Measurements from ENCODE around the gene COQ2. TPM values are rescaled to one million over a fixed set of nuclear protein-coding genes. Genes with fewer than 3 reads are reported as not detected.

The COQ2 gene
- total RNA-seq, 6 experiments from 2014 or later = 15.4 to 23.2 (median 20.6) TPM

DNA sequence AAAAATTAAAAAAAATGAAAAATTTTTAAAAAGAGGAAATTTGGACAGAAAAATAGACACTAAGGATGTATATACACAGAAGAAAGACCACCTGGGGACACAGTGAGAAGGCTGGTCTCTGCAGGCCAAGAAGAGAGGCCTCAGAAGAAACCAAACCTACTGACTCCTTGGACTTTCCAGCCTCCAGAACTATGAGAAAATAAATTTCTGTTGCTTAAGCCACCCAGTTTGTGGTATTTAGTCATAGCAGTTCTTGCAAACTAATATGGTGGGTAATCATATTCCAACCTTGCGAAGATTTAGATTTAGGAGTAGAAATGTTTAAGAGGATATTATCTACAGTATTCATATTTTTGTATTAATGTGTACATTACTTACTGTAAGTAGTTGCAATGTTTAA, 56.4 kb downstream of the COQ2 start:
- Mint-ChIP-seq H3K4me3 (no peak overlapping the region), H3K27me3 (ENCODE audit: insufficient read depth) (no peaks in the 10 kb centered on the region; the same call in none of the 2 replicates), H3K36me3 (ENCODE audit: low read depth) (no peaks in the 10 kb centered on the region), H3K9me3 (no peaks in the 10 kb centered on the region), H3K4me1 (ENCODE audit: low read depth) (peaks cover 24% of the 10 kb centered on the region), H3K27ac (no peak overlapping the region)
- TF ChIP-seq, protein P1, sequence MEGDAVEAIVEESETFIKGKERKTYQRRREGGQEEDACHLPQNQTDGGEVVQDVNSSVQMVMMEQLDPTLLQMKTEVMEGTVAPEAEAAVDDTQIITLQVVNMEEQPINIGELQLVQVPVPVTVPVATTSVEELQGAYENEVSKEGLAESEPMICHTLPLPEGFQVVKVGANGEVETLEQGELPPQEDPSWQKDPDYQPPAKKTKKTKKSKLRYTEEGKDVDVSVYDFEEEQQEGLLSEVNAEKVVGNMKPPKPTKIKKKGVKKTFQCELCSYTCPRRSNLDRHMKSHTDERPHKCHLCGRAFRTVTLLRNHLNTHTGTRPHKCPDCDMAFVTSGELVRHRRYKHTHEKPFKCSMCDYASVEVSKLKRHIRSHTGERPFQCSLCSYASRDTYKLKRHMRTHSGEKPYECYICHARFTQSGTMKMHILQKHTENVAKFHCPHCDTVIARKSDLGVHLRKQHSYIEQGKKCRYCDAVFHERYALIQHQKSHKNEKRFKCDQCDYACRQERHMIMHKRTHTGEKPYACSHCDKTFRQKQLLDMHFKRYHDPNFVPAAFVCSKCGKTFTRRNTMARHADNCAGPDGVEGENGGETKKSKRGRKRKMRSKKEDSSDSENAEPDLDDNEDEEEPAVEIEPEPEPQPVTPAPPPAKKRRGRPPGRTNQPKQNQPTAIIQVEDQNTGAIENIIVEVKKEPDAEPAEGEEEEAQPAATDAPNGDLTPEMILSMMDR (IDR thresholded peaks at IDR 0.05) = no peak
- no peak for DNase-seq

DNA sequence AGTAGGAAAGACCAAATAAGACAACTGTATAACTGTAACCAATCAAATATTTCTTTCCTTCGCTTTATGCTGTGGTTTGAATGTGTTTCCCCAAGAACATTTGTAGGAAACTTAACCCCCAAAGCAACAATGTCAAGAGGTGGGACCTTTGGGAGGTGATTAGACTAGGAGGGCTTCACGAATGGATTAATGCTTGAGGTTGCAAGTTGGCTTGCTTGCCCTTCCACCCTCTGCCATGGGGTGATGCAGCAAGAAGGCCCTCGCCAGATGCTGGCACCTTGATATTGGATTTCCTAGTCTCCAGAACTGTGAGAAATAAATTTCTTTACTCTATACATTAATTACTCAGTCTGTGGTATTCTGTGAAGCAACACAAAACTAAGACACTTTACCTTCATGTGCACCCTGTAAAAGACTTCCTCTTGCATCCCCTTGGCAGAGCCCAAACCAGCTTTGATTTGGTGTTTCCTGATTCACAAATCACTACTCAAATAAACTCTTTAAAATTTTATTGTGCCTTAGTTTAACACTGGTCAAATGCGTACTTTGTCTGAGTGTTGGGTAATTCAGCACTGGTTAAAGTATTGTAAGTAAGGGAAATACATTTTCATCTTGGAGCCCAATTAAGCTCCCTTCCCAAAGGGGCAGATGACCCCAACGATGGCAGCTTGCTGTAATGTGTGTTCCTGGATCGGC, 59.9 kb downstream of the COQ2 start:
- no peaks in the 10 kb centered on the region for H3K9me3 Mint-ChIP-seq
- H3K36me3 Mint-ChIP-seq (ENCODE audit: low read depth) = peaks cover 3% of the 10 kb centered on the region
- TF ChIP-seq, protein P1 (IDR thresholded peaks at IDR 0.05) = no peak
- H3K27ac Mint-ChIP-seq = no peak overlapping the region
- no peak overlapping the region for H3K4me3 Mint-ChIP-seq
- DNase-seq = no peak
- no peaks in the 10 kb centered on the region; the same call in none of the 2 replicates for H3K27me3 Mint-ChIP-seq (ENCODE audit: insufficient read depth)
- H3K4me1 Mint-ChIP-seq (ENCODE audit: low read depth) = peaks cover 8% of the 10 kb centered on the region

DNA sequence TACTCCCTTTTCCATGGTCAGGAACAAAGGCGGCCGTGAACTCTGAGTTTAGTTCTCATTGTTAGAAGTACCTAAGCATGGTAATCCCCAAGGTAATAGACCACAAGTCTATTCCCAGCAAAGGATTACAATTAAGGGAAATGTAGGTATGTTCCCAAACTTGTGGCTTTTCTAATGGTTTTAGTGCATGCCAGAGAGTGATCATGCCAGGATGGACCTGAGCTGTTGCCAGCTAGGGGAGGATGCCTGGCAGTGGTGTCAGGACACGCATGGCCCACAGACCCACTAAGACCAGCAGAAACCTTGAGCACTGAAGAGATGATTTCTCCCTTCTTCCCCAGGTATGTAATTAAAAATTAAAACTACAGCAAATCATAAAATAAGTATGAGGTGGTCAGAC, 60.8 kb downstream of the COQ2 start:
- H3K27ac Mint-ChIP-seq = no peak overlapping the region
- TF ChIP-seq, protein P1 (IDR thresholded peaks at IDR 0.05) = no peak
- H3K4me3 Mint-ChIP-seq = no peak overlapping the region
- no peaks in the 10 kb centered on the region; the same call in none of the 2 replicates for H3K27me3 Mint-ChIP-seq (ENCODE audit: insufficient read depth)
- H3K36me3 Mint-ChIP-seq (ENCODE audit: low read depth) = peaks cover 3% of the 10 kb centered on the region
- no peaks in the 10 kb centered on the region for H3K9me3 Mint-ChIP-seq
- peaks cover 16% of the 10 kb centered on the region for H3K4me1 Mint-ChIP-seq (ENCODE audit: low read depth)
- DNase-seq = no peak

DNA sequence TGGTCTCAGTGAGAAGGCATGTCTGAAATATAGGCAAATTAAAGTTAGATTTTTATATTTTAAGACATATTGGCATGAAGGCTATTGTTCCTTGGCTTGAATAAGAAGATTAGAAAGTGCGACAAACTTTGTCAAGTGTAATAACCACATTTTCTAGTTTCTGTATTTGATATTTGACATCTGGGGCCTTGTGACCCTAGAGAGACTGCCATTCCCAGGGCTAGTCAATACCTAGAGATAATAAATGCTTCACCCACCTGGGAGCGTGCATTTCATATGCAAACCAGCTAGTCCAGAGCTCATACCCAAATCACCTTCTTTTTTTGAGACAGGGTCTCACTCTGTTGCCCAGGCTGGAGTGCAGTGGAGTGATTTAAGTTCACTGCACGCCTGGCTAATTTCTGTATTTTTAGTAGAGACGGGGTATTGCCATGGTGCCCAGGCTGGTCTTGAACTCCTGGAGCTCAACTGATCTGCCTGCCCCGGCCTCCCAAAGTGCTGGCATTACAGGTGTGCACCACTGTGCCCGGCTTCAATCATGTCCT, 62.6 kb downstream of the COQ2 start:
- Mint-ChIP-seq H3K4me1 (ENCODE audit: low read depth) (peaks cover 21% of the 10 kb centered on the region), H3K36me3 (ENCODE audit: low read depth) (peaks cover 3% of the 10 kb centered on the region), H3K4me3 (no peak overlapping the region), H3K27me3 (ENCODE audit: insufficient read depth) (no peaks in the 10 kb centered on the region; the same call in 1 of the 2 replicates), H3K27ac (no peak overlapping the region), H3K9me3 (no peaks in the 10 kb centered on the region)
- DNase-seq = no peak
- TF ChIP-seq, protein P1 (IDR thresholded peaks at IDR 0.05) = no peak

DNA sequence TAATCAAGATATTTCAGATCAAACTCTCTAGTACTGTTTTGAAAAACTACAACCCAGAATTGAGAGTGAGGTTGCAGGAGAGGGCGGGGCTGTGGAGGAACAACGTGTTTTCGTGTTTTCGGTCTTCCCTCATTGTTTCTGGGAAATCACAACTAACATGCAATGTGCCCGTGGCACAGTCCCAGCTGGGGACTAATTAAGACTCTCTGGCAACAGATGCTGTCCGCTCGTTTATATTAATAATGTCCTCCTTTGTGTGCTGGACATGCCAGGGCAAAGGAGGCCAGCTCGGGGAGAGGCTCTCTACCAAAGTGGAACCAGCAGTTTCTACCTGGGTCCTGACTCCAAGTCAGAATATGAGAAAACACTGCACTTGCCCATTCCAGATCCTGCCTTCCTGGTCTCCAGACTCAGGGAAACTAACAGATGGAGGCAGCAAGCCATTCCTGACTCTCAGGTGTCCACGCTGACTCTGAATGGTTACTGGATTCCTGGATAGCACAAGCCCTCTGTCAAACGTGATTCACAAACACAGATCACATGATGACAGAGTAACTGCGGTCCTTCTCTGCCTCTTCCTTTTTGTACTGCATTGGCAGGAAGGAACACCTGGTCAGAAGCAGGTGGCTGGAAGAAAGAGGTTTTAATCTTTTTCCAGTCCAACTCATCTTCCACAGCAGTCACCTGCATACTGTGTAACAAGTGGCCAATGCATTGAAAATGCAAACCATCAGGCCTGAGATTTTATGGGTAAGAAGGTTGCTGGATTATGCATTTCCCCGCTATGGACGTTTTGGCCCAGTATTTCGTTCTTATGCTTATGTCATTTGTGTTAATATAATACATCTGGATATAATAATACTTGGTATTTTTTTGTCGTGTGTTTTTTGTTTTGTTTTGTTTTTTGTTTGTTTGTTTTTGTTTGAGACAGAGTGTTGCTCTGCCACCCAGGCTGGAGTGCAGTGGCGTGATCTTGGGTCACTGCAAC, 65.0 kb downstream of the COQ2 start:
- Mint-ChIP-seq H3K4me3 (peak overlapping the region; percentile 39; the same call in 1 of the 2 replicates), H3K4me1 (ENCODE audit: low read depth) (peaks cover 21% of the 10 kb centered on the region), H3K9me3 (no peaks in the 10 kb centered on the region), H3K27ac (no peak overlapping the region), H3K36me3 (ENCODE audit: low read depth) (peaks cover 3% of the 10 kb centered on the region), H3K27me3 (ENCODE audit: insufficient read depth) (peaks cover 4% of the 10 kb centered on the region)
- TF ChIP-seq, protein P1 (IDR thresholded peaks at IDR 0.05) = no peak
- DNase-seq = no peak
